OCI-M1 (cell line): ENCODE measurements around the gene COPZ2.

Experiments
- DNase-seq: peaks from one replicate; lab custom pipeline; 2025; lab: John Stamatoyannopoulos, UW

COPZ2 gene

GRCh38 chr17:48055531-48056245, 18.1 kb upstream of the COPZ2 start:
- peak; percentile 93 for DNase-seq

GRCh38 chr17:48054238-48055185, 16.9 kb upstream of the COPZ2 start:
- no peak for DNase-seq

- no peak for DNase-seq
Measured at GRCh38 chr17:48053758-48054237, 16.2 kb upstream of the COPZ2 start.

DNA sequence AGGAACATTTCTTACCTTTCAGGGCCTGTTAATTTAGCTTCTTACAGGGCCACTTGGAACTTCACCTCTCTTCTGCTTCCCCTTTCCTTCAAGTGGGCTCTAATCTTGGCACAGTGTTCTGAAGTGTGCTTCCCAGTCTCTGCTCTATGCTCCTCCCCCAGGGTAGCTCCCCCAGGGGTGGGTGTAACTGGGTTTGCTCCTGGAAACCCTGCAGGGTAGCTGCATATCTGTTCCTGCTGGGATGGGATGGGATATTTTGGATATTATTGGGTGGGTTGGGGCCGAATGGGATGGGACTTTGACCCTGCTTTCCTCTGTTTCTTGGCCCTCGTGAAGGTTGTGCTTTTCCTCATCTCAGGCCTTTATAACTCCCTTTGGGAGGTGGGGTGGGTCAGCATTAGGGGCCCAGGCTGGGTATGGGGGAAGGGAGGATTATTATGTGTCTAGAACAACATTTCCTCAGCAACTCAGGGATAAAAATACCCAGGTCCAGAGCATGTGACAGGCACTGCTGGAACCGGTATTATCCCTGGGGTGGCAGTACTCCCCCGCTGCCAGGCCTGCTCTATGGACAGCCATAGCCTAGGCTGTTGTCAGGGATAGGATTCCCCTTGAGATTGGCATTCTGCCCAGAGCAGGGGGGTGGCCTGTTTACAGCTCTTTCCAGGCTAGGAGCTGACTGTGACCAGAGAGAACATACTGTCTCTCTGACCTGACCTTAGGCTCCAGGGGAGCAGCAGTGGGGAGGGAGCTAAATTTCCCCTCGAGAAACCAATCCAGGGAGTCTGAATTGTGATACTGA, 15.6 kb upstream of the COPZ2 start:
- peak; percentile 70 for DNase-seq

DNA sequence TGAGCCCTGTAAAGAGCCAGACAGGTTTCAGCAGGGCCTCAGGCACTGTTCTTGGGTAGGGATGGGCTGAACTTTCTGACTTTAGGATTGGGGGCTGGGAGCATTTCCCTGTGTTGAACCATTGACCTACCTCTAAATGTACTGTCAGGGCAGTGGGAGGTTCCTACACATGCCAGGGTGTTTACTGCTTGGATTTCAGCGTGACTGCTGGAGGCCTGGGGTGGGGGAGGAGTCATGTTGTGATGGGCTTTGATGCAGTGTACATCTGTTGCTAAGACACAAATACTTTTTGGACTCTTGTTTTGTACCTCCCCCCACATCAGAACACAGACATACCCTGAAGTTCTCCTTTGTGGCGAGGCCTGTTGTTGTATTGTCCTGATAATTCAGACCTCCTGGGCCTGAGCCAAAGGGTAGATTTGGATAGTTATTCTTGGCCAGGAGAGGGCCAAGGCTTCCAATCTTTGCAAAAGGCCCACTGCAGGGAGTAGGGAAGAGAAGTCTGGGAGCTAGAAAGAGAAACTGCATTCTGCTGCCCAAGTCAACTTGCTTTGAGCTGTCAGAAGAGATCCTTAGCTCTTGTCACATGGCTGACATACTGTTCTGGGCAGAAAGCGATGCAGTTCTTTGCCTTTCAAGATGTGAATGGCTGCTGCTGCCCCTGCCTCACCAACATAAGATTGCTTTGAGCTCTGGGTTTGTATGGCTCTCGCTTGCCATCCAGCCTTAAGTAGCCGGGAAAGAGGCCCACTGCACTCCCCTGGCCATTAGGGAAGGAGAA, 14.3 kb upstream of the COPZ2 start:
- peak; percentile 98 for DNase-seq

- no peak for DNase-seq
Measured at GRCh38 chr17:48051283-48051682, 13.7 kb upstream of the COPZ2 start.

GRCh38 chr17:48048384-48049126, 11.0 kb upstream of the COPZ2 start:
- peak; percentile 93 for DNase-seq

DNA sequence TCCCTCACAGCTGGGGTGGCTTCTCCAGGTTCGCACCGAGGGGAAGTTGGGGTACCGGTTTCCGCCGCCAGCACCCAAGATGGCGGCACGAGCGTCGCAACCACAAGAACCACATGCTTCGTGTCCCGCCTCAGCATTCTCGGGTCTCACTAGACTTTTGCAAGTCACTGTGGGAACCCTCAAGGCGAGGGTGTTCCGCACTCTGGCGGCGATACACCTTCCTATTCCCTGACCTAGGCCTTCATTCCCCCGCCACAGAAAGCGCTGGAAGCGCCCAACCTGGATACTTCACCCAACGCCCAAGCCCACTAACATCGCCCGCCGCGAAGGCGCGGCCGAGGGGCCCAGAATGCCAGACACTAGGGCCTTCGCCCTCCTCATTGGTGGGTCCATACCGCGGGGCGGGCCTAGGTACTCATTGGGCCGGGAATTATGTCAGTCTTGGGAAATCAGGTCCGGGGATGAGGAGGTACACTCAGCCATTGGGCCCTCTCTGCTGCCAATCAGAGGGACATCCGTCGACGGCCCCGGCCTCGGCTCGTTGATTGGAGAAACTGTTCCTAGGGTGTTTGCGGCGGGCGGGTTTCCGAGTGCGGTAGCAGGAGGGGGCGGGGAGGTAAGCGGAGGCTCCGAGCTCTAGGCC, 10.3 kb upstream of the COPZ2 start, which contains the start of gene NFE2L1:
Gene NFE2L1, plus strand, starts transcription at position 619 of the 643 bp plus-strand sequence. CDS start 2,760 bp downstream, outside the sequence.
- peak; percentile 99 for DNase-seq

- DNase-seq = peak; percentile 59
Measured at GRCh38 chr17:48047113-48047740, 9.6 kb upstream of the COPZ2 start.

GRCh38 chr17:48046296-48046695, 8.7 kb upstream of the COPZ2 start:
- no peak for DNase-seq

GRCh38 chr17:48045316-48046001, 7.9 kb upstream of the COPZ2 start:
- DNase-seq = no peak

- DNase-seq = no peak
Measured at GRCh38 chr17:48044851-48045250, 7.3 kb upstream of the COPZ2 start.

- no peak for DNase-seq
Measured at GRCh38 chr17:48043176-48043575, 5.6 kb upstream of the COPZ2 start.

DNA sequence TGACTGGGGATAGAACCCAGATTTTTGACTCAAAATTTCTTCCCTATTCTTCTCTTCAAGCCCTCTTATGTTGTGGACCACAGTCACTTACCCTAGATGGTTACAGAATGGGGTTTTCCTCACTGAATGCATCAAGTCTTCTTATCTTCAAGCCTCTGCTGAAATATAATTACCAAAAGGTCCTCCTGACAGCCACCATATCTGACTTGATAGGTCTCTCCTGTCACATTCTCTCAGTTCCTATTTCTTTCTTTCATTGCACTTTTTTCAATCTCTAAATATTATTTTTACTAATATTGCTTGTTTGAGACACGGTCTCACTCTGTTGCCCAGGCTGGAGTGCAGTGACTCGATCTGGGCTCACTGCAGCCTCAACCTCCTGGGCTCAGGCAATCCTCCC, 1.1 kb upstream of the COPZ2 start:
- no peak for DNase-seq

DNA sequence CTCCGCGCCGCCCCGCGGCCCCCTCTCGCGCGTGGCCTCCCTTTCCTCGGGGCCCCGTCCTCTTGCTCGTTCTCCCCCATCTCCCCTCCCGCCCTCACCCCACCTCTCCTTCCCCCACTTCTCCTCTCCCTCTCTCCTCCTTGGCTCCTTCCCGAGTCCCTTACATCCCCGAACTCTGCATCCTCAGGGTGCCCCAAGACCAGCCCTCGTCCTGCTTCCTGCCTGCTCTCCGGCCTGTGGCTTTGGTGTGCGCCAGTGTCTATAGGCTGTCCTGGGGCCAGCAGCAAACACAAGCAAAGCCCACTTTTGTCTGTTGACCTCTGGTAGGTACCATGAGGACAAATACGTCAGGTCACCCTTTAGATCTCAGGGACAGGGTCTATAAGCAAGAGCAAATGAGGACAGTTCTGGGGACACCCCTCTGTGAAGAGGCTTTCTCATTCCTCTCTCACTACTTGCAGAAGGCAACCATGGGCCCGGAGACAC, 284 bp upstream of the COPZ2 start:
- DNase-seq = no peak

DNA sequence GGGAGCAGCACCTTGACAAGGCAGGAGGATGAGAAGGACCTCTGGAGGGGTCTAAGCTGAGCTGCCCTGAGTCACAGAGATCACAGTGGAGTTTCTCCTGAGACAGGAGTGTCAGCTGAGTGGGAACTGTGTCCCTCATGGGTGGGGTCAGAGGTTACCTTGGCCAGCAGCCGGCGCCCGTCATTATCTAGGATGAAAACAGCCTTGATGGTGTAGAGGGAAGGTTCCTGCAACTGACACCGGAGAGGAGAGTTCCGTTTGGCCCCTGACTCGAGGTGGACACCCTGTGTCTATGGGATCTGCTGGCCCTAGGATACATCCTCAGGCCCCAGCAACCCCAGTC, 933 bp downstream of the COPZ2 start:
- no peak for DNase-seq

GRCh38 chr17:48034734-48035133, 2.9 kb downstream of the COPZ2 start:
- peak; percentile 29 for DNase-seq

DNA sequence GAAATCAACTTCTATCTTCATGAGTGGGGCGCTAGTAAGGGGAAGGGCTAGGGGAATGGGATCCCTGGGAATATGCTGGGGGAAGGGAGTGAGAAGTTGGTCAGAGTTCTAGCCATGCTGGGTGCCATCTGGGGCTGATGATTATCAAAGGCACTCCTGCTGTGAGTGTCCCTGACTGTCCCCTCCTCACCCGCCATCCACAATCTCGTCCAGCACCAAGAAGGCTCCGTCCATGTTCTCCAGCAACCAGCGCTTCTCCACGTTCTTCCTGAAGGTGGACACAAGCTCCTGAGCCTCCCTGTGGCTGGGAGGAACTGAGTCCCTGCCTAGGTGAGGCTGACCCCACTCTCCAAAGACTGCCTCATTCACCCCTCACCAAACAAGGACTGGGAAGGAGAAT, 5.6 kb downstream of the COPZ2 start:
- no peak for DNase-seq

DNA sequence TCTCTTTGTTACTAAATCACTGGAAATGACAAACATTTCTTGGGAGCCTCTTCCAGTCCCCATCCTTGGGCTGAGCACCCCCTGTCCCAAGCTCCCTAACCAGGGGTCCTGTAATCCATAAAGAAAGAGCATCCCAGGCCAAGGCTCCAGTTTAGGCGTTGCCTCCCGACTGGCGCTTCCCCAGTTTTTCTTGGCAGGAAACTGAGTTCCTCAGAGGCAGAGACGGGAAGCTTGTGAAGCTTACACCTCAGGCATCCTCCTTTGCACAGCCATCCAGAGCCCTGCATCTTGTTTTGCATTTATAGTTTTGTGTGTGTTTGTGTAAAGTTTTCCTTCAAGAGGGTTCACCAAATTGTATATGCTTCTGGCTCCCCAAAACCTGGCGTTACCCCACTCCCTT, 7.1 kb downstream of the COPZ2 start:
- no peak for DNase-seq
